Activated CD4-positive, alpha-beta memory T cell treated with anti-CD3 and anti-CD28 coated beads for 36 hours (primary cell): ENCODE data around the gene PRDM5. TPM values are rescaled to one million over a fixed set of nuclear protein-coding genes. Genes with fewer than 3 reads are reported as not detected.

Experiments used
- CTCF ChIA-PET: fragments of 350-600 bp; sonication (Branson Sonifier 250); formaldehyde crosslinking; loops from one replicate; lab custom pipeline; 2021; ENCODE audit warnings: antibody characterized with exemption, inconsistent platforms; lab: Charles Lee
- POLR2A ChIA-PET: fragments of 350-600 bp; sonication (Branson Sonifier 250); formaldehyde crosslinking; loops from one replicate; lab custom pipeline; 2021; ENCODE audit warnings: antibody characterized with exemption; lab: Charles Lee
- DNase-seq: peaks from one replicate; pipeline ENCODE4 v3.0.0-alpha.2; 2020
- H3K27ac Mint-ChIP-seq: one replicate; pipeline ENCODE4 v1.8.0; 2021; ENCODE audit warnings: mixed read lengths
- H3K27me3 Mint-ChIP-seq: one replicate; pipeline ENCODE4 v1.8.0; 2021; ENCODE audit warnings: mixed read lengths
- H3K36me3 Mint-ChIP-seq: one replicate; pipeline ENCODE4 v1.8.0; 2021; ENCODE audit warnings: mixed read lengths
- H3K4me1 Mint-ChIP-seq: one replicate; pipeline ENCODE4 v1.8.0; 2021; ENCODE audit warnings: low read depth, mixed read lengths
- H3K4me3 Mint-ChIP-seq: one replicate; pipeline ENCODE4 v1.8.0; 2021; ENCODE audit warnings: mild to moderate bottlenecking, mixed read lengths
- H3K9me3 Mint-ChIP-seq: one replicate; pipeline ENCODE4 v1.8.0; 2021; ENCODE audit warnings: mixed read lengths
- intact Hi-C: fragments of 100-400 bp; cut with micrococcal nuclease; formaldehyde crosslinking; loops from one replicate; pipeline ENCODE4 v1.15.1; 2023
- total RNA-seq, 2 experiments: library from RNA; stranded (reverse); gene quantifications; one replicate each; pipeline ENCODE4 v1.2.3, GENCODE V29; 2021

The PRDM5 gene
- total RNA-seq, 2 experiments from 2014 or later = 0.17 TPM

GRCh38 chr4:120728892-120729675, 193.4 kb downstream of the PRDM5 start:
- intact Hi-C loops = no loop called here
- Mint-ChIP-seq H3K9me3 (no peaks in the 10 kb centered on the region), H3K27ac (no peak overlapping the region), H3K4me1 (no peaks in the 10 kb centered on the region), H3K4me3 (no peak overlapping the region), H3K36me3 (no peaks in the 10 kb centered on the region), H3K27me3 (peaks cover 1% of the 10 kb centered on the region)
- CTCF ChIA-PET = no interaction called here
- DNase-seq = no peak
- POLR2A ChIA-PET = no interaction called here

- DNase-seq = no peak
- H3K4me1 Mint-ChIP-seq = no peaks in the 10 kb centered on the region
- POLR2A ChIA-PET = no interaction called here
- CTCF ChIA-PET = interaction anchor here (0.6 kb wide), 1 partner anchor 253 kb away, joined by 3 read pairs; no protein-coding TSS in a partner anchor
- H3K27me3 Mint-ChIP-seq = peaks cover 1% of the 10 kb centered on the region
- no peak overlapping the region for H3K4me3 Mint-ChIP-seq
- intact Hi-C loops = no loop called here
- H3K9me3 Mint-ChIP-seq = no peaks in the 10 kb centered on the region
- H3K27ac Mint-ChIP-seq = no peak overlapping the region
- H3K36me3 Mint-ChIP-seq = no peaks in the 10 kb centered on the region
Measured at GRCh38 chr4:120725639-120726580, 196.6 kb downstream of the PRDM5 start.

DNA sequence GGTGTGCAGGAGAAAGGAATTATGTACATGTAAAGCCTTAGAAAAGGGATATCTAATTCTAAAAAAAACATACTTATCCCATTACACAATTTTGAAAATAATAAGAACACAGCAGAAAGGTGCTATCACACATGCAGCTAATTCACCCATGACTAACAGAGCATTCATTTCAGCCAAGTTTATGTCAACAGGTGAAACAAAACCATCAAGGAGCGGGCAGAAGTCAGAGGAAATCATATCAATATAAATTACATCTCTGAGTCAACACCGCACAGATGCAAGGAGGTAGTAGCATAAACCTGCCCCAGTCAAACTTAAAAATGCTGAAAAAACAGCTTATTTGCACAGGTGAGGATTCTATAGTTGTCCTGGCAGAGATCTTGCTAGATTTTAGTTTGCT, 197.9 kb downstream of the PRDM5 start:
- intact Hi-C loops = no loop called here
- H3K27me3 Mint-ChIP-seq = peaks cover under 1% of the 10 kb centered on the region
- H3K4me1 Mint-ChIP-seq = no peaks in the 10 kb centered on the region
- no peak for DNase-seq
- H3K4me3 Mint-ChIP-seq = no peak overlapping the region
- CTCF ChIA-PET = no interaction called here
- no peaks in the 10 kb centered on the region for H3K36me3 Mint-ChIP-seq
- no peak overlapping the region for H3K27ac Mint-ChIP-seq
- no peaks in the 10 kb centered on the region for H3K9me3 Mint-ChIP-seq
- POLR2A ChIA-PET = no interaction called here

GRCh38 chr4:120723986-120724385, 198.5 kb downstream of the PRDM5 start:
- intact Hi-C loops = no loop called here
- no peaks in the 10 kb centered on the region for H3K36me3 Mint-ChIP-seq
- DNase-seq = no peak
- ChIA-PET CTCF (no interaction called here), POLR2A (no interaction called here)
- H3K27me3 Mint-ChIP-seq = no peaks in the 10 kb centered on the region
- no peaks in the 10 kb centered on the region for H3K9me3 Mint-ChIP-seq
- H3K4me3 Mint-ChIP-seq = no peak overlapping the region
- H3K27ac Mint-ChIP-seq = no peak overlapping the region
- no peaks in the 10 kb centered on the region for H3K4me1 Mint-ChIP-seq

GRCh38 chr4:120723105-120723504, 199.4 kb downstream of the PRDM5 start:
- POLR2A ChIA-PET = interaction anchor here (0.5 kb wide), 1 partner anchor 453 kb away, joined by 3 read pairs; no protein-coding TSS in a partner anchor
- no peaks in the 10 kb centered on the region for H3K27me3 Mint-ChIP-seq
- DNase-seq = no peak
- no peak overlapping the region for H3K27ac Mint-ChIP-seq
- no peak overlapping the region for H3K4me3 Mint-ChIP-seq
- CTCF ChIA-PET = no interaction called here
- intact Hi-C loops = no loop called here
- no peaks in the 10 kb centered on the region for H3K4me1 Mint-ChIP-seq
- no peaks in the 10 kb centered on the region for H3K36me3 Mint-ChIP-seq
- H3K9me3 Mint-ChIP-seq = no peaks in the 10 kb centered on the region

GRCh38 chr4:120722655-120723054, 199.9 kb downstream of the PRDM5 start:
- H3K9me3 Mint-ChIP-seq = no peaks in the 10 kb centered on the region
- no peaks in the 10 kb centered on the region for H3K27me3 Mint-ChIP-seq
- H3K27ac Mint-ChIP-seq = no peak overlapping the region
- H3K4me3 Mint-ChIP-seq = no peak overlapping the region
- DNase-seq = no peak
- ChIA-PET POLR2A (interaction anchor here (0.5 kb wide), 1 partner anchor 454 kb away, joined by 3 read pairs; no protein-coding TSS in a partner anchor), CTCF (no interaction called here)
- intact Hi-C loops = no loop called here
- no peaks in the 10 kb centered on the region for H3K36me3 Mint-ChIP-seq
- H3K4me1 Mint-ChIP-seq = no peaks in the 10 kb centered on the region

GRCh38 chr4:120720354-120720934, 202.1 kb downstream of the PRDM5 start:
- H3K27me3 Mint-ChIP-seq = no peaks in the 10 kb centered on the region
- H3K4me1 Mint-ChIP-seq = no peaks in the 10 kb centered on the region
- no peaks in the 10 kb centered on the region for H3K36me3 Mint-ChIP-seq
- DNase-seq = no peak
- POLR2A ChIA-PET = no interaction called here
- H3K4me3 Mint-ChIP-seq = no peak overlapping the region
- CTCF ChIA-PET = interaction anchor here (1.0 to 1.7 kb wide), 4 partner anchors 257 to 588 kb away, joined by 4 to 7 read pairs (median 4); no protein-coding TSS in a partner anchor
- H3K9me3 Mint-ChIP-seq = no peaks in the 10 kb centered on the region
- no peak overlapping the region for H3K27ac Mint-ChIP-seq
- intact Hi-C loops = no loop called here

GRCh38 chr4:120718979-120719566, 203.5 kb downstream of the PRDM5 start:
- intact Hi-C loops = loop anchor here (1.0 to 5.0 kb wide), 3 partner anchors 258 to 647 kb away; no protein-coding TSS in a partner anchor

GRCh38 chr4:120716346-120716745, 206.2 kb downstream of the PRDM5 start:
- intact Hi-C loops = loop anchor here (2.0 to 5.0 kb wide), 3 partner anchors 261 to 644 kb away; no protein-coding TSS in a partner anchor
- no peaks in the 10 kb centered on the region for H3K4me1 Mint-ChIP-seq
- CTCF ChIA-PET = no interaction called here
- no peaks in the 10 kb centered on the region for H3K9me3 Mint-ChIP-seq
- peaks cover 9% of the 10 kb centered on the region for H3K27me3 Mint-ChIP-seq
- POLR2A ChIA-PET = no interaction called here
- H3K36me3 Mint-ChIP-seq = no peaks in the 10 kb centered on the region
- DNase-seq = no peak
- H3K4me3 Mint-ChIP-seq = no peak overlapping the region
- no peak overlapping the region for H3K27ac Mint-ChIP-seq

More at GRCh38 chr4:120718979-120719566, 203.5 kb downstream of the PRDM5 start:
- Mint-ChIP-seq H3K27ac (no peak overlapping the region), H3K4me3 (no peak overlapping the region), H3K36me3 (no peaks in the 10 kb centered on the region), H3K4me1 (no peaks in the 10 kb centered on the region), H3K27me3 (peaks cover 5% of the 10 kb centered on the region), H3K9me3 (no peaks in the 10 kb centered on the region)
- POLR2A ChIA-PET = no interaction called here
- DNase-seq = peak; percentile 26
- CTCF ChIA-PET = no interaction called here

GRCh38 chr4:120714417-120715010, 208.0 kb downstream of the PRDM5 start:
- H3K4me3 Mint-ChIP-seq = no peak overlapping the region
- H3K4me1 Mint-ChIP-seq = no peaks in the 10 kb centered on the region
- H3K36me3 Mint-ChIP-seq = no peaks in the 10 kb centered on the region
- DNase-seq = no peak
- H3K27ac Mint-ChIP-seq = no peak overlapping the region
- intact Hi-C loops = loop anchor here (5.0 kb wide), 2 partner anchors 263 to 642 kb away; no protein-coding TSS in a partner anchor
- ChIA-PET POLR2A (no interaction called here), CTCF (no interaction called here)
- H3K27me3 Mint-ChIP-seq = peaks cover 9% of the 10 kb centered on the region
- H3K9me3 Mint-ChIP-seq = no peaks in the 10 kb centered on the region

DNA sequence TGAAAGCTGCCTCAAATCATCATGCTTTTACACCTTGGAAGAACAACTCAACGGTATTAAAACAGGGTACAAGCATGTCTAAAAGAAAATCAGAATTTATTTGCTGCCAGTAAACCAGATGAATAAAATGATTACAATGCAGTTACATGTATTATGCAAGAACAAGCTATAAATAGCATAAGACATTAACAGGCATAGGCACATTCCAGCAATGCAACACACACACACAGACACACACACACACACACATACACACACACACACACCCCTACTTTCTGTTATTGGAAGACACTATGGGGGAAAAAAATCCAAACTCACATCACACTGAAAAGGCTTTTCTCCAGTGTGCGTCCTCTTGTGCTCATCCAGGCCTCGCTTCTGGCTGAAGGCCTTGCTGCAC, 212.5 kb downstream of the PRDM5 start:
- DNase-seq = no peak
- H3K4me3 Mint-ChIP-seq = no peak overlapping the region
- H3K27me3 Mint-ChIP-seq = peaks cover 10% of the 10 kb centered on the region
- ChIA-PET POLR2A (no interaction called here), CTCF (no interaction called here)
- H3K4me1 Mint-ChIP-seq = no peaks in the 10 kb centered on the region
- H3K9me3 Mint-ChIP-seq = no peaks in the 10 kb centered on the region
- no peak overlapping the region for H3K27ac Mint-ChIP-seq
- intact Hi-C loops = no loop called here
- no peaks in the 10 kb centered on the region for H3K36me3 Mint-ChIP-seq
